Measurements from ENCODE around the gene MARVELD1. TPM values are rescaled to one million over a fixed set of nuclear protein-coding genes. Genes with fewer than 3 reads are reported as not detected.
A peak's percentile ranks its signal among the peaks of the same experiment; 100 is the strongest.

Gene MARVELD1
- total RNA-seq, 2 experiments from 2014 or later: 2.5 to 2.7 TPM

GRCh38 chr10:97703398-97704067 lies 10.0 kb upstream of the MARVELD1 start:
- H3K27ac Mint-ChIP-seq: no peak overlapping the region
- H3K4me3 Mint-ChIP-seq: no peak overlapping the region
- CTCF ChIA-PET: interaction anchor here (0.6 to 4.2 kb wide), 12 partner anchors 8 to 166 kb away, joined by 3 to 44 read pairs (median 6); partner anchors contain the start of genes AVPI1, MARVELD1 and ZFYVE27

GRCh38 chr10:97704341-97704740 lies 9.2 kb upstream of the MARVELD1 start:
- H3K4me1 Mint-ChIP-seq: peaks cover 1% of the 10 kb centered on the region
- H3K36me3 Mint-ChIP-seq (ENCODE audit: low read depth): no peaks in the 10 kb centered on the region
- H3K27ac Mint-ChIP-seq: no peak overlapping the region
- CTCF ChIA-PET: interaction anchor here (0.6 to 4.2 kb wide), 8 partner anchors 12 to 900 kb away, joined by 3 to 44 read pairs (median 4); partner anchors contain the start of gene ZFYVE27
- H3K27me3 Mint-ChIP-seq: peaks cover 24% of the 10 kb centered on the region
- no peak overlapping the region for H3K4me3 Mint-ChIP-seq
- no peak for DNase-seq
- no peaks in the 10 kb centered on the region for H3K9me3 Mint-ChIP-seq
- POLR2A ChIA-PET: interaction anchor here (1.1 kb wide), 1 partner anchor 9 kb away, joined by 4 read pairs; the partner anchor contains the start of gene MARVELD1

More at GRCh38 chr10:97703398-97704067, 10.0 kb upstream of the MARVELD1 start:
- no peak for DNase-seq
- POLR2A ChIA-PET: interaction anchor here (1.1 kb wide), 1 partner anchor 10 kb away, joined by 4 read pairs; the partner anchor contains the start of gene MARVELD1
- Mint-ChIP-seq H3K36me3 (ENCODE audit: low read depth) (no peaks in the 10 kb centered on the region), H3K4me1 (peaks cover 1% of the 10 kb centered on the region), H3K27me3 (peaks cover 18% of the 10 kb centered on the region), H3K9me3 (no peaks in the 10 kb centered on the region)

GRCh38 chr10:97705006-97705670 lies 8.4 kb upstream of the MARVELD1 start:
- Mint-ChIP-seq H3K4me1 (peaks cover 1% of the 10 kb centered on the region), H3K27me3 (peaks cover 29% of the 10 kb centered on the region), H3K4me3 (no peak overlapping the region), H3K9me3 (no peaks in the 10 kb centered on the region), H3K36me3 (ENCODE audit: low read depth) (no peaks in the 10 kb centered on the region), H3K27ac (no peak overlapping the region)
- ChIA-PET POLR2A (no interaction called here), CTCF (interaction anchor here (0.6 to 5.4 kb wide), 5 partner anchors 11 to 396 kb away, joined by 3 to 111 read pairs (median 5); partner anchors contain the start of gene ZFYVE27)
- no peak for DNase-seq

GRCh38 chr10:97707134-97707861 lies 6.2 kb upstream of the MARVELD1 start:
- POLR2A ChIA-PET: no interaction called here
- H3K4me1 Mint-ChIP-seq: peaks cover 3% of the 10 kb centered on the region

GRCh38 chr10:97708167-97708566 lies 5.4 kb upstream of the MARVELD1 start:
- Mint-ChIP-seq H3K36me3 (ENCODE audit: low read depth) (no peaks in the 10 kb centered on the region), H3K27me3 (peaks cover 36% of the 10 kb centered on the region), H3K4me1 (peaks cover 7% of the 10 kb centered on the region), H3K27ac (no peak overlapping the region), H3K9me3 (no peaks in the 10 kb centered on the region), H3K4me3 (no peak overlapping the region)
- CTCF ChIA-PET: interaction anchor here (0.9 to 5.4 kb wide), 5 partner anchors 11 to 333 kb away, joined by 3 to 111 read pairs (median 7); partner anchors contain the start of genes AVPI1 and ZFYVE27
- no peak for DNase-seq
- POLR2A ChIA-PET: interaction anchor here (1.6 kb wide), 1 partner anchor 28 kb away, joined by 3 read pairs; the partner anchor contains the start of gene ZFYVE27

More at GRCh38 chr10:97707134-97707861, 6.2 kb upstream of the MARVELD1 start:
- Mint-ChIP-seq H3K27me3 (peaks cover 35% of the 10 kb centered on the region), H3K9me3 (no peaks in the 10 kb centered on the region), H3K27ac (no peak overlapping the region), H3K4me3 (no peak overlapping the region), H3K36me3 (ENCODE audit: low read depth) (no peaks in the 10 kb centered on the region)
- no peak for DNase-seq
- CTCF ChIA-PET: interaction anchor here (1.4 to 5.4 kb wide), 3 partner anchors 10 to 25 kb away, joined by 5 to 111 read pairs (median 7); partner anchors contain the start of genes AVPI1 and ZFYVE27

GRCh38 chr10:97708976-97709946 lies 4.3 kb upstream of the MARVELD1 start:
- POLR2A ChIA-PET: interaction anchor here (1.1 to 1.6 kb wide), 2 partner anchors 23 to 27 kb away, joined by 3 to 5 read pairs; partner anchors contain the start of genes AVPI1 and ZFYVE27

GRCh38 chr10:97711640-97712572 lies 1.6 kb upstream of the MARVELD1 start:
- no peaks in the 10 kb centered on the region for H3K9me3 Mint-ChIP-seq
- H3K4me1 Mint-ChIP-seq: peaks cover 18% of the 10 kb centered on the region
- H3K36me3 Mint-ChIP-seq (ENCODE audit: low read depth): no peaks in the 10 kb centered on the region
- DNase-seq: no peak
- ChIA-PET CTCF (interaction anchor here (0.7 to 5.0 kb wide), 8 partner anchors 10 to 157 kb away, joined by 3 to 33 read pairs (median 6); partner anchors contain the start of gene ZFYVE27), POLR2A (interaction anchor here (1.2 to 4.7 kb wide), 2 partner anchors 14 to 24 kb away, joined by 3 to 20 read pairs; partner anchors contain the start of gene ZFYVE27)
- peak overlapping the region; percentile 31 for H3K4me3 Mint-ChIP-seq
- peaks cover 34% of the 10 kb centered on the region for H3K27me3 Mint-ChIP-seq
- H3K27ac Mint-ChIP-seq: no peak overlapping the region

More at GRCh38 chr10:97708976-97709946, 4.3 kb upstream of the MARVELD1 start:
- CTCF ChIA-PET: interaction anchor here (0.7 to 5.4 kb wide), 16 partner anchors 8 to 332 kb away, joined by 3 to 111 read pairs (median 3); partner anchors contain the start of genes AVPI1, SFRP5 and ZFYVE27
- Mint-ChIP-seq H3K27ac (no peak overlapping the region), H3K27me3 (peaks cover 32% of the 10 kb centered on the region), H3K4me3 (no peak overlapping the region), H3K9me3 (no peaks in the 10 kb centered on the region), H3K36me3 (ENCODE audit: low read depth) (no peaks in the 10 kb centered on the region), H3K4me1 (peaks cover 10% of the 10 kb centered on the region)
- peak; percentile 41 for DNase-seq

GRCh38 chr10:97713826-97714400 lies 383 bp downstream of the MARVELD1 start:
- POLR2A ChIA-PET: interaction anchor here (1.1 to 4.7 kb wide), 6 partner anchors 10 to 30 kb away, joined by 4 to 20 read pairs (median 4); partner anchors contain the start of genes AVPI1 and ZFYVE27
- H3K27ac Mint-ChIP-seq: peak overlapping the region; percentile 60
- peaks cover 27% of the 10 kb centered on the region for H3K27me3 Mint-ChIP-seq
- H3K4me1 Mint-ChIP-seq: peaks cover 18% of the 10 kb centered on the region
- DNase-seq: peak; percentile 65
- CTCF ChIA-PET: interaction anchor here (0.9 to 5.0 kb wide), 7 partner anchors 10 to 35 kb away, joined by 3 to 33 read pairs (median 4); no protein-coding TSS in a partner anchor
- no peaks in the 10 kb centered on the region for H3K36me3 Mint-ChIP-seq (ENCODE audit: low read depth)
- peak overlapping the region; percentile 97 for H3K4me3 Mint-ChIP-seq
- H3K9me3 Mint-ChIP-seq: no peaks in the 10 kb centered on the region

GRCh38 chr10:97714401-97715258 lies 1.1 kb downstream of the MARVELD1 start:
- Mint-ChIP-seq H3K4me1 (peaks cover 18% of the 10 kb centered on the region), H3K27ac (no peak overlapping the region), H3K36me3 (ENCODE audit: low read depth) (no peaks in the 10 kb centered on the region), H3K9me3 (no peaks in the 10 kb centered on the region), H3K27me3 (peaks cover 20% of the 10 kb centered on the region), H3K4me3 (peak overlapping the region; percentile 97)
- ChIA-PET CTCF (interaction anchor here (1.5 to 5.0 kb wide), 6 partner anchors 10 to 36 kb away, joined by 3 to 33 read pairs (median 4); no protein-coding TSS in a partner anchor), POLR2A (interaction anchor here (1.1 to 4.7 kb wide), 3 partner anchors 9 to 31 kb away, joined by 4 to 20 read pairs (median 5); partner anchors contain the start of gene ZFYVE27)
- no peak for DNase-seq
